ENCODE measurements around the gene TMEM8B.

The TMEM8B gene

DNA sequence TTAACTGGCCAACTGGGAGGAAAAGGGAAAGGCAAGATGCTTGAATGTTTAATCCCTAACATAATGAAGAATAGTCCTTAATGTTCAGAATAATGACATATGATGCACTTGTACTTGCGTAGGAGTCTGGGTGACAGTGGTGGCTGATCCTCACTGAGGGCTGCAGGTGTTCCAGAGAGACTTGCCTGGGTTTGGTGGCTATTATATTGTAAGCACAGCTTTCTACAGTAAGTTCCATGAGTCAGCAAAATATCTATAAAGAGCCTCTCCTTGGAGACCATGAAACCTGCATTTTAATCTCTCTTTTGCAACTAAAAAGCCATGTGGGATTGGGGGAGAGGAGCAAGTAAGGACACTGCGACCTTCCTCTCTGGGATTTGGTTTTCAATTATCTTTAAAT is 39.5 kb upstream of the TMEM8B start:
- Histone ChIP-seq H3K27me3 (ENCODE audit: insufficient read depth, low read length) (no peaks in the 10 kb centered on the region), H3K4me2 (ENCODE audit: low read length) (no peak overlapping the region), H3K9ac (ENCODE audit: low read length) (no peak overlapping the region), H3K36me3 (ENCODE audit: insufficient read depth, low read length) (peaks cover 4% of the 10 kb centered on the region; the same call in 1 of the 2 replicates), H3K4me3 (ENCODE audit: low read depth, low read length, poor library complexity, severe bottlenecking) (no peak overlapping the region), H3K27ac (ENCODE audit: low read depth, low read length, poor library complexity, severe bottlenecking) (no peak overlapping the region), H3F3A (ENCODE audit: insufficient read depth, low read length) (no peaks in the 10 kb centered on the region), H3K9me3 (ENCODE audit: low read length) (no peaks in the 10 kb centered on the region), H3K9me2 (ENCODE audit: low read depth, low read length) (no peaks in the 10 kb centered on the region), H2AFZ (ENCODE audit: low read length) (no peak overlapping the region), H4K20me1 (ENCODE audit: insufficient read depth, low read length) (no peaks in the 10 kb centered on the region), H3K79me2 (ENCODE audit: insufficient read depth, low read length) (no peaks in the 10 kb centered on the region), H3K4me1 (ENCODE audit: insufficient read depth, low read length, severe bottlenecking) (no peaks in the 10 kb centered on the region)
- TF ChIP-seq, protein P1, sequence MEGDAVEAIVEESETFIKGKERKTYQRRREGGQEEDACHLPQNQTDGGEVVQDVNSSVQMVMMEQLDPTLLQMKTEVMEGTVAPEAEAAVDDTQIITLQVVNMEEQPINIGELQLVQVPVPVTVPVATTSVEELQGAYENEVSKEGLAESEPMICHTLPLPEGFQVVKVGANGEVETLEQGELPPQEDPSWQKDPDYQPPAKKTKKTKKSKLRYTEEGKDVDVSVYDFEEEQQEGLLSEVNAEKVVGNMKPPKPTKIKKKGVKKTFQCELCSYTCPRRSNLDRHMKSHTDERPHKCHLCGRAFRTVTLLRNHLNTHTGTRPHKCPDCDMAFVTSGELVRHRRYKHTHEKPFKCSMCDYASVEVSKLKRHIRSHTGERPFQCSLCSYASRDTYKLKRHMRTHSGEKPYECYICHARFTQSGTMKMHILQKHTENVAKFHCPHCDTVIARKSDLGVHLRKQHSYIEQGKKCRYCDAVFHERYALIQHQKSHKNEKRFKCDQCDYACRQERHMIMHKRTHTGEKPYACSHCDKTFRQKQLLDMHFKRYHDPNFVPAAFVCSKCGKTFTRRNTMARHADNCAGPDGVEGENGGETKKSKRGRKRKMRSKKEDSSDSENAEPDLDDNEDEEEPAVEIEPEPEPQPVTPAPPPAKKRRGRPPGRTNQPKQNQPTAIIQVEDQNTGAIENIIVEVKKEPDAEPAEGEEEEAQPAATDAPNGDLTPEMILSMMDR (IDR thresholded peaks at IDR 0.05; ENCODE audit: low read length) = no peak
- TF ChIP-seq EZH2 (IDR thresholded peaks at IDR 0.05; ENCODE audit: borderline replicate concordance, low read length) = no peak

- H3F3A ChIP-seq (ENCODE audit: insufficient read depth, low read length) = no peaks in the 10 kb centered on the region
- no peak overlapping the region for H3K27ac ChIP-seq (ENCODE audit: low read depth, low read length, poor library complexity, severe bottlenecking)
- H3K4me2 ChIP-seq (ENCODE audit: low read length) = no peak overlapping the region
These were observed 39.0 kb upstream of the TMEM8B start for GRCh38 chr9:35790025-35790384.

DNA sequence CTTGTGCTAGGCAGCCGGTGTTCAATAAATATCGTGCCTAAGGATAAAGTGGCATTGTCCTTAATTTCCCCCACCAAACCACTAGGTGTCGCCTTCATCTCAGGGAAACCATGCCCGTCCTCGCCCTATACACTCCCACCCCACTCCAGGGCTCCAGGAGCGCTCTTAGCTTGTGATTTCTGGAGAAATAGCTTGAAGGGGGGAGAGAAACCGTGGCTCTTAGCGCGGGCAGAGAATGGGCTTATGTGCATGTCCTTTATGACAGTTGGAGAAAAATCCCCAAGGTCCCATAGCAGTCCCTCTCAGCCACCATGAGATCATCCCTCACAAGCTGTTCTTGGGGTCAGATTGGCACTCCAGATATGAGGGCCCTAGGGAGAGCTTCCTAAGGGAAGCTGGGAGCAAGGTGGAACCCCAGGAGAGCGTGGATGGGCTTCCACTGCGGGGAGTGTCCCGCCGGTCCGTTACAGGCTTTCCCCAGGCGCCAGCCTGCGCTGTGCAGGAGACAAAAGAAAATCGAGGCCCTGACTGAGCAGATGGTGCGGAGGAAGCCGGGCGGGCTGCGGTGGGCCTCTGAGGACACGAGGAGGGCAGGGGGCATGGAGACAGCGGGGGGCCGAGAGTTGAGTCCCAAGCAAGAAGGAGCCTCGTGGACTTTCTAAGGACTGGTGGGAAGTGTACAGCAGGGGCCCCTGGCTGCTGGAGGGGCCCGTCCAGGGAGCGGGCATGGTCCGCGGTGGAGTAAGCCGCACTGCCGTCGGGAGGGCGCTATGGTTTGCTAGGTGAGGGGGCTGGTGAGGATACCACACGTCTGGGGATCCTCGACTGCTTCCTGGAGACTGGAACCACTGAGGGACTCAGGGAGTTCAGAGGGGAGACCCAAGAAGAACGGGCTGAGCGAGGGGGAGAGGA is 38.4 kb upstream of the TMEM8B start:
- no peaks in the 10 kb centered on the region for H3K4me1 ChIP-seq (ENCODE audit: insufficient read depth, low read length, severe bottlenecking)
- H3F3A ChIP-seq (ENCODE audit: insufficient read depth, low read length) = no peaks in the 10 kb centered on the region
- TF ChIP-seq EZH2 (IDR thresholded peaks at IDR 0.05; ENCODE audit: borderline replicate concordance, low read length) = no peak
- TF ChIP-seq, protein P1 (IDR thresholded peaks at IDR 0.05; ENCODE audit: low read length) = peak; percentile 91
- H3K9ac ChIP-seq (ENCODE audit: low read length) = no peak overlapping the region
- no peak overlapping the region for H3K4me2 ChIP-seq (ENCODE audit: low read length)
- H3K27me3 ChIP-seq (ENCODE audit: insufficient read depth, low read length) = no peaks in the 10 kb centered on the region
- no peak overlapping the region for H3K27ac ChIP-seq (ENCODE audit: low read depth, low read length, poor library complexity, severe bottlenecking)
- H3K9me3 ChIP-seq (ENCODE audit: low read length) = no peaks in the 10 kb centered on the region
- no peaks in the 10 kb centered on the region for H4K20me1 ChIP-seq (ENCODE audit: insufficient read depth, low read length)
- H2AFZ ChIP-seq (ENCODE audit: low read length) = no peak overlapping the region
- peaks cover 4% of the 10 kb centered on the region; the same call in 1 of the 2 replicates for H3K36me3 ChIP-seq (ENCODE audit: insufficient read depth, low read length)
- H3K79me2 ChIP-seq (ENCODE audit: insufficient read depth, low read length) = no peaks in the 10 kb centered on the region
- H3K9me2 ChIP-seq (ENCODE audit: low read depth, low read length) = no peaks in the 10 kb centered on the region
- no peak overlapping the region for H3K4me3 ChIP-seq (ENCODE audit: low read depth, low read length, poor library complexity, severe bottlenecking)

More at GRCh38 chr9:35790025-35790384, 39.0 kb upstream of the TMEM8B start:
- Histone ChIP-seq H3K27me3 (ENCODE audit: insufficient read depth, low read length) (no peaks in the 10 kb centered on the region), H3K36me3 (ENCODE audit: insufficient read depth, low read length) (peaks cover 4% of the 10 kb centered on the region; the same call in 1 of the 2 replicates), H3K9me2 (ENCODE audit: low read depth, low read length) (no peaks in the 10 kb centered on the region), H3K9me3 (ENCODE audit: low read length) (no peaks in the 10 kb centered on the region), H3K4me1 (ENCODE audit: insufficient read depth, low read length, severe bottlenecking) (no peaks in the 10 kb centered on the region), H4K20me1 (ENCODE audit: insufficient read depth, low read length) (no peaks in the 10 kb centered on the region), H3K9ac (ENCODE audit: low read length) (no peak overlapping the region), H2AFZ (ENCODE audit: low read length) (no peak overlapping the region), H3K79me2 (ENCODE audit: insufficient read depth, low read length) (no peaks in the 10 kb centered on the region), H3K4me3 (ENCODE audit: low read depth, low read length, poor library complexity, severe bottlenecking) (no peak overlapping the region)
- no peak for TF ChIP-seq EZH2 (IDR thresholded peaks at IDR 0.05; ENCODE audit: borderline replicate concordance, low read length)
- TF ChIP-seq, protein P1 (IDR thresholded peaks at IDR 0.05; ENCODE audit: low read length) = no peak
